Measurements from ENCODE around the gene WDR64. TPM values are rescaled to one million over a fixed set of nuclear protein-coding genes. Genes with fewer than 3 reads are reported as not detected.

WDR64 gene
- total and polyA plus RNA-seq, 2 experiments from 2014 or later = not detected

- Mint-ChIP-seq H3K36me3 (ENCODE audit: low read depth) (peaks cover 14% of the 10 kb centered on the region), H3K4me3 (no peak overlapping the region), H3K4me1 (peaks cover 14% of the 10 kb centered on the region), H3K27ac (peak overlapping the region; percentile 13; the same call in 1 of the 2 replicates), H3K9me3 (peaks cover 17% of the 10 kb centered on the region), H3K27me3 (ENCODE audit: insufficient read depth, low read depth, poor library complexity) (peaks cover 1% of the 10 kb centered on the region)
- H3F3A ChIP-seq (replicated peaks; ENCODE audit: low read depth) = no peaks in the 10 kb centered on the region
- no peaks in the 10 kb centered on the region for H3K4me1 ChIP-seq (ENCODE audit: insufficient read depth)
- ATAC-seq (no peak), DNase-seq (ENCODE audit: low spot score) (no peak)
- no peaks in the 10 kb centered on the region for H3K79me2 ChIP-seq (replicated peaks; ENCODE audit: insufficient read depth)
- H3K27ac ChIP-seq (ENCODE audit: low read depth) = no peak overlapping the region
- no peaks in the 10 kb centered on the region for H3K27me3 ChIP-seq (ENCODE audit: insufficient read depth)
- 0 out of 2 replicates have a peak, but pooled peaks cover 4% of the 10 kb centered on the region for H3K36me3 ChIP-seq (ENCODE audit: insufficient read depth)
- no peak overlapping the region for H3K4me3 ChIP-seq
- no peak overlapping the region for H3K4me2 ChIP-seq
- H4K20me1 ChIP-seq (replicated peaks; ENCODE audit: insufficient read depth) = no peaks in the 10 kb centered on the region
- H2AFZ ChIP-seq = 0 out of 2 replicates have a peak overlapping the region, but pooled peaks have one; percentile 52
- no peaks in the 10 kb centered on the region; the same call in 1 of the 2 replicates for H3K9me2 ChIP-seq (ENCODE audit: insufficient read depth)
- TF ChIP-seq CREB1 (CRISPR knock-in tag; IDR thresholded peaks at IDR 0.05; ENCODE audit: low read depth) = no peak
- no peak for TF ChIP-seq STAT1 (IDR thresholded peaks at IDR 0.05; ENCODE audit: unreplicated experiment)
- no peak for TF ChIP-seq CTCF (conservative IDR thresholded peaks at IDR 0.05; ENCODE audit: low read depth in 2 of 2)
- TF ChIP-seq ZNF114 (CRISPR knock-in tag; IDR thresholded peaks at IDR 0.05) = no peak
- no peak for TF ChIP-seq JUNB (IDR thresholded peaks at IDR 0.05; ENCODE audit: unreplicated experiment)
- no peak for TF ChIP-seq ETS1 (IDR thresholded peaks at IDR 0.05)
- TF ChIP-seq POLR2AphosphoS5 (IDR thresholded peaks at IDR 0.05; ENCODE audit: low read depth) = no peak
These were observed 5.9 kb upstream of the WDR64 start for GRCh38 chr1:241646201-241646600.

- no peak overlapping the region for H3K27ac Mint-ChIP-seq
- no peaks in the 10 kb centered on the region for H3K79me2 ChIP-seq (replicated peaks; ENCODE audit: insufficient read depth)
- no peak overlapping the region for H3K27ac ChIP-seq (ENCODE audit: low read depth)
- TF ChIP-seq ZNF462 (CRISPR knock-in tag; IDR thresholded peaks at IDR 0.05) (no peak), JUNB (IDR thresholded peaks at IDR 0.05; ENCODE audit: unreplicated experiment) (no peak), REST (IDR thresholded peaks at IDR 0.05; ENCODE audit: unreplicated experiment) (no peak), NANOG (IDR thresholded peaks at IDR 0.05; ENCODE audit: borderline replicate concordance) (no peak)
These were observed 4.4 kb upstream of the WDR64 start for GRCh38 chr1:241647658-241648057.

More at GRCh38 chr1:241647658-241648057, 4.4 kb upstream of the WDR64 start:
- Mint-ChIP-seq H3K4me3 (no peak overlapping the region), H3K9me3 (peaks cover 2% of the 10 kb centered on the region; the same call in 2 of the 3 replicates), H3K27me3 (ENCODE audit: insufficient read depth, low read depth, poor library complexity) (peaks cover 1% of the 10 kb centered on the region), H3K4me1 (peaks cover 14% of the 10 kb centered on the region), H3K36me3 (ENCODE audit: low read depth) (no peaks in the 10 kb centered on the region)
- H3K4me1 ChIP-seq (ENCODE audit: insufficient read depth) = no peaks in the 10 kb centered on the region
- no peak overlapping the region for H2AFZ ChIP-seq
- no peaks in the 10 kb centered on the region; the same call in 1 of the 2 replicates for H3K9me2 ChIP-seq (ENCODE audit: insufficient read depth)
- no peak overlapping the region for H3K4me3 ChIP-seq
- no peaks in the 10 kb centered on the region for H4K20me1 ChIP-seq (replicated peaks; ENCODE audit: insufficient read depth)
- no peak for DNase-seq (ENCODE audit: low spot score)
- H3K27me3 ChIP-seq (ENCODE audit: insufficient read depth) = no peaks in the 10 kb centered on the region
- no peak overlapping the region for H3K4me2 ChIP-seq
- no peaks in the 10 kb centered on the region for H3F3A ChIP-seq (replicated peaks; ENCODE audit: low read depth)
- no peak for ATAC-seq
- no peaks in the 10 kb centered on the region for H3K36me3 ChIP-seq (ENCODE audit: insufficient read depth)
